A172 (cell line): ENCODE measurements around the gene TENM4. TPM values are rescaled to one million over a fixed set of nuclear protein-coding genes. Genes with fewer than 3 reads are reported as not detected.

Experiments used
- DNase-seq: peaks from one replicate; pipeline ENCODE4 v3.0.0-alpha.2; 2015; ENCODE audit warnings: low spot score
- total RNA-seq: library from RNA; depleted of rRNA; stranded (reverse); fragments of >200 nt; shearing (Covaris generic); gene quantifications from 2 replicates; pipeline ENCODE4 v1.2.3, GENCODE V29; 2014

Gene TENM4
- total RNA-seq, 1 experiment from 2014 or later, result 0.91 TPM

DNA sequence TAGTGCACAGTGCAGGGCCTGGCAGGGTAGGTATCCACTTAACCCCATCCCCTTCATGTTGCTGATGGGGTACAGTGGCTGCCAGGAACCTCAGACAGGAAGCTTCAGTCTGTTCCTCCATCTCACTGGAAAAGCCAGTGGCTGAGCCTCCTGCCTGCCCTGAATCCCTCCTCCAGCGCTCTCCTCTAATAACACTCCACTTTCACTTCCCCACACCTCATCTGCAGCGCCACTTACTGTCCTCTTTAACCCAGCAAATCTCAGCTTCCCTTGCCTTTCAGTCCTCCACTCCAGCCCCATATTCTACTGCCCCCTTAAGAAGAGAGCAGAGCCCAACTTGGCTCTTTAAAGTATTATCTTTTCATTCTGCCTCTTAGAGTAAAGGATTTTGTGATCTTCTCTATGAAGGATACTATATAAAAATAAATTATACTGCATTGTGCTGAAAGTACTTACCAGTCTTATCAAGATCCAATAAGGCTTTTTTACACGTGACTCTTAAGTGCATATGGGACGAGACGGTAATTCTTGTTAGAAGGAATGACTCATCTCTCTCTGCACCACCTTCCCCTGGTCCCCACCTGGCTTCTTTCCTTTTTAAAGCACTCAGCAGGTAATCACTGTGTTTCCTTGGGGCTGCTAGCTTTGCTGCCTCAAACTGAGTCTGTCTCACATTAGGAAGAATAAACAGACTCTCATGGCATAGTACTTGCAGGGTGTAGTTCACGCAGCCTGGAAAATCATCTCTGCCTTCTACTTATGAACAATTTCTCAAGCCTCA is 628.1 kb downstream of the TENM4 start:
- DNase-seq, result no peak

GRCh38 chr11:78810559-78811009 is 630.2 kb downstream of the TENM4 start:
- no peak for DNase-seq

DNA sequence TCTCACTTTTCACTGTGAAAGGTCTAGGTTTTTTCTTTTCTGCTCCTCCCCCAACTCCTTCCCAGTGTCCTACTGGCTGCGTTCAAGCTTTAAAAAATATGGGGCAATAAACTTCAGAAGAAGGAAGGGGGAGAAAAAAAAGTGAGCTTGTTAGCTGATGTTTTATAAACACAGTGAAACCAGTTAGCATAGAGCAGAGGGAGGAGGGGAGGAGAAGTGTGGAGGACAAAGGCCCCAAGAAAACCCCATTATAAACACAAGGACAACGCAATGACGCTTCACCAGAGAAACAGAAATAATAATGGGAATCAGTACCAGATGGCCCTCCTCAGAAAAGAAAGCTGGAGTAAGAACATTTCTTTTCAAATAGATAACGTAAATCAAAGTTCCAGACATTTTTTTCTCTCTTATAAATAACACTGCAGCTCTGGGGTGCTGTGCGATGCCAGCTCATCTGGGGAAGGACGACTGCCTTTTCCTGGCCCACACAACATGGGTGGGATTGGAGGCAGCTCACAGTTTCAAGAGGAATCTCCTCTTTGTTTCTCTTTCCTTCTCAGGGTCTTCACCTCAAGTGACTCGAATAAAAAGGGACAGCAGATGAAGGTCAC is 630.8 kb downstream of the TENM4 start:
- no peak for DNase-seq

DNA sequence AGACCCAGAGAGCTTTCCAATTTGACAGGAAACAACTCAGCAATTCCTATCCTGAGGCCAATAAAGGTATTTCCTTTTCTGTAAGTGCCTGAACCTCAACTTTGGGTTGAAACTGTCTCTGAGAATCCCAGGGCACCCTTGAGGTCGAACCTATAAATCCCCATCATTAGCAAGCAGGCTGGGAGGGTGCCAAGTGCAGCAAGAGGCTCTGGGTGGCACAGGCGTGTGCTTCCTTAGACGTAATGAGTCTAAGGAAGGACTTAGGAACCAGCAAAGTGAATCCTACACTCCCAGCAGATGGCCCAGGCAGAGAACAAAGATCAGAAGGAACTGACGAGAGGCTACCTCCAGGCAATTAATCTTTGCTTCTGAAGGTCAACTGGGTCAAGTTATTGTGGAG is 631.9 kb downstream of the TENM4 start:
- no peak for DNase-seq

GRCh38 chr11:78807351-78807750 is 633.5 kb downstream of the TENM4 start:
- DNase-seq, result no peak

GRCh38 chr11:78806214-78807004 is 634.4 kb downstream of the TENM4 start:
- DNase-seq, result no peak

DNA sequence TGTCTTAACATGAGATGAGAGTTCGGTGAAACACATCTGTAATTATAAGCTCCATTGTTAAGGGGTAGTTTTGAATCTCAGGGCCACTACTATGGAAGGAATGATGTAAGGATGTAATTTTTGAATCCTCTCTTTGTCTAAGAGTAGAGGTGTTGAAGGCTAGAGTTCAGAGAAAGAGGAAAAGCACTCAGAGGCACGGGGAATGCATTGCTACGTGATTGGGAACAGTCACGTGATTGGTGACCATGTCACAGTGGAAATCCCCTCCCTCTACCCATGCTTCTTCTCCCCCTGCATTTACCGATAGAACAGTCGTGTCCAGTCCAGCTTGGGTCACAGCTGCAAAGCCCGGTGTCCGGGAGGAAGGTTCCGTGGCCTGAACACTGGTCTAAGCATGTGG is 635.8 kb downstream of the TENM4 start:
- DNase-seq, result no peak

GRCh38 chr11:78803995-78804394 is 636.8 kb downstream of the TENM4 start:
- DNase-seq, result no peak

DNA sequence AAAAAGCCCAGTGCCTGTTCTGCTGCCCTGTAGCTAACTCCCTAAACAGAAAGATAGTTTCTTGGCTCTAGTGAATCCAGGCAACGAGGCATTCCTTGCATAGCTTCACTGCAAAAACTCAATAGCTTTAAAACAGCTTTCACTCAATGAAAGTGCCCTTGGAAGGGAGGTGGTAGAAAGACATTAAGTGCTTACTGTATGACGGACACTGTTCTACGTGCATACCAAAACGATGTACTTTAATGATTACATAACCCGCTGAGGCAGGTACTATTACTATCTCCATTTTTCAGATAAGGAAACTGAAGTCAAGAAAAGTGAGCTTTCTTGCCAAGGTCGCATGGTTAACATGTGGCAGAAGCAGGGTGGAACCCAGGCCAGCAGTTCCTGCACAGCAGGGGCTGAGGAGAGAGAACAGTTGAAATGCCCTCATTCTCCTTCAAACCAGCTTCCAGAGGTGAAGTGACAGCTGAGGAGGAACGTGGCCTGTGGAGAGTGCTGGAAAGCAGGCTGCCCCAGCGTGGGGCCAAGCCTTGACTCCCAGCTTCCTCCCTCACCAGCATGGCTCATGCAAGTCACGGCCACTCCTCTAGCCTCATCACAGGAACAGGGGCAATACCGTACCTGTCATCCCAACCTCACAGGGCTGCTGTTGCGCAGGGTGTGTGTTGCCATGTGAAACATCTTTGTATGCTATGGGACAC is 638.6 kb downstream of the TENM4 start:
- no peak for DNase-seq

DNA sequence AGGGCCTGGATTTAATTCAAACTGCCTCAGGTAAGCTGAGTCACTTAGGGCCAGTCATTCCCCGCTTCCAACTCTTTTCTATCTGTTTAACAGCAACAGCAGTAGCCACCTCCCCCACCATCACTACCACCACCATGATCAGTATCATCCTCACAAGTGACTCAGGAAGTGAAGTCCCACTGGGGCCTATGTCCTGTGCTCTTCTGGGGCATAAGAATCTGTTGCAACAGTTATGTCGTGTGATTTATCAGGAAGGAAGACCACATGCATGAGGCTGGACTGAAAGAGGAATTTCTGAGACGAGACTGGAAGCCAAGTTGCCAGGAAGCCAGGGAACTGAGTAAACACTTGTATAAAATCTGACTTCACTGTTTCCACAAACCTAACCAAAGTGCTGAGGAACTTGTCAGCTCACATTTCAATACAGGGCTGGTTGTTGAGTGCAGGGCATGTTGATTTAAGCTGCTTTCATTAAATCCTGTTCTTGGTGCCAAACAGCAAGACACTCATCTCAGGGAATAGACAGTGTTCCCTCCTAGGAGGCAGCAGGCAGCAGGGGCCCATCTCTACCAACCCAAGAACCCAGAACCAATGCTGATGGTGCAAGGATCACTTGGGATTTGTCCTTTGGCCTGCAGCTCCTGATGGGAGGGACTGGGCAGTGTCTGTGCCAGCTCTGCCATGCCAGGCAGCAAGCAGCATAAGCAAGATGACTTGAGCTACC is 639.5 kb downstream of the TENM4 start:
- DNase-seq, result no peak

DNA sequence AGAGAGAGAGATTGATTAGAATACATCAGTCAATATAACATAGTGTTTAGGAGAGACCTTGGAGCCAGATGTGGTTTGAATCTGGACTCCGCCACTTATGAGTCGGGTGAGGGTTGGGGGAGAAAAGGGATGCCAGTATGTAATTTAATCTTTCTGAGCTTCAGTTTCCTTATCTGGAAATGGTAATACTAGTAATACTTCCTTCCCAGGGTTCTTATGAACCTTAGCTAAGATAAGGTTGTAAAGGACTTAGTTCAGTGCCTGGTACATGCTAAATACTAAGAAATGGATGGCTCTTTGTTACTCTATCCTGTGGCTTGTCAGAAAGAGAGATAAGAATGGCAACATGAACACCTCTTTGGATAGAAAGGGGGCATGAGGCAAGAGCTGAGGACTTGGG is 640.1 kb downstream of the TENM4 start:
- DNase-seq, result no peak

- DNase-seq, result no peak
Observed at GRCh38 chr11:78800096-78800690, 640.6 kb downstream of the TENM4 start.

- DNase-seq, result peak; percentile 11
Observed at GRCh38 chr11:78798663-78799062, 642.2 kb downstream of the TENM4 start.

DNA sequence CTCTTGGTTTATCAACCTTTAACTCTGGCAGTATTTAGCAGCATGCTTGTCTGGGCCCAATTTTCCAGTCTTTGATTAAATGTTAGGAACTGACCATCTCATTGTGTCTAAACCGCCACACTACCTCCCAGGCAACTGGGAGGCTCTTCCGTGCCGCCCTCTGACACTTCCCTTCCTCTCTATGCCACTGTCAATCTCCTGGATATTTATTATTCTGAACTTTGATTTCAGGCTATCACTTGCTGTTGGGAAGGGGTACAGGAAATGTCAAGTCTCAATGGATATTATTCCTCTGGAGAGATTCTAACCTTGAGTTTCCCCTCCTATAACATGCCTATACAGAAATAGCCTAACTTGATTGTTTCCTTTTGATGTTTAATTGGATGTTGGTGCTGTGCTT is 643.3 kb downstream of the TENM4 start:
- DNase-seq, result no peak

DNA sequence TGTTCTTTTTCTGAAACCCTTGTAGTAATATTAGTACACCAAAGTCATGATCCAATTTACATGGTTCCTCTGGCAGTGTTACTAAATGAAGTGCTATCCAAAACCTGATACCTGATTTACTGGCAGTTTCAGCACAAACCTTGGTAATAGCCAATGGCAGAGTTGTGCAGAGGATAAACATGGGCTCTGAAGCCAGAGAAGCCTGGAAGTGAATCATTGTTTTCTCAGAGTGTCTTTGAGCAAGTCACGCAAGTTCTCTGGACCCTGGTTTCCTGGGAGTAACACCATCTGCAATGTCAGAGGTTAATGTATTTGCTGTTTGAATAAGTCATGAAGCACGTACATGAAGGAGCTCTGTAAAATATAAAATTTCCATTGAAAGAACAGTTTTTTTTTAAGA is 643.9 kb downstream of the TENM4 start:
- no peak for DNase-seq

DNA sequence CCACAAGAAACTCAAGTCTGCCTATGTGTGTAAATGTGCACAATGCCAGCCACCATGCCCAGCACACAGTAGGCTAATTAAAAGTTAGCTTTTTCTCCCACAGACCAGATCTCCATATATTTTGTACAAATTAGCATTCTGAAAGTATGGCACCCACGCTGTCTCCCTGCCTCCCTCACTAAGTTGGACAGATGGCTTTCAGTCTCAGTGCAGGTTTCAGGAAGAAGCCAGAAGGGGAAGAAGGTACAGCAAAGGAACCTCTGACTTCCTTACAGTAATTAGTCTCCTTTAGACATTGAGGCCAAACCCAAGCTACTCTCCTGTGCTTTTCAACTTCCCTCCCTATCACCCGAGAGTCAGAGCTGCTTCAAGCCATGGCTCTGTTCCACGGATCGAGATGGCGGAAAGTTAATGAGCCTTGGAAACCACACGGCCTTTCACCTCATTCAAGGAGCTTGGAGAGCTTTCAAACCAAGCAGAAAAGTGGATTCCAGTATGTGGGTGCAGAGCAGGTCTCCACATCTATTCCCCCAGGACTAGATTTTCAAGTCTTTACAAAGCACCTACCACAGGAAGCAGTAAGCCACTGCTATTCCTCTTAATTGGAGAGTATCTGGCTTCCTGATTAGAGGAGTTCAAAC is 645.1 kb downstream of the TENM4 start:
- no peak for DNase-seq

DNA sequence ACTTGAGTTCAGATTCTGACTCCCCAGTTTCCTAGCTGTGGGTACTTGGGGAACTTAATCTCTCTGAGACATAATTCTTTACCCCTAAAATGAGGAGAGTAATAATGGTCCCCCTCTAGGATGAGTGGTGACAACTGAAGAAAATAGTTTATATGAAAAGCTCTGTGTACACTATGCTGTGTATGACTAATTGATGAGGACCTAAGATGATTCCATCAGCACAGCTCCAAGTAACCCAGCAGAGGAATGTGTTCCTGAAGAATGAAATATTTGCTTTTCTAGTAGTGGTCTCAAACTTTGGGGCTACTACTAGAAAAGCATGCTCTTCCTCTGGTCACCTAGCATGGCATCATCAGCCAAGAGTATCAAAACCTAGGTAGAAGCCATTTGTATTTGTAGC is 648.9 kb downstream of the TENM4 start:
- DNase-seq, result no peak

GRCh38 chr11:78791254-78791653 is 649.6 kb downstream of the TENM4 start:
- no peak for DNase-seq

- DNase-seq, result no peak
Observed at GRCh38 chr11:78790784-78791183, 650.0 kb downstream of the TENM4 start.

- DNase-seq, result no peak
Observed at GRCh38 chr11:78789375-78789774, 651.5 kb downstream of the TENM4 start.

DNA sequence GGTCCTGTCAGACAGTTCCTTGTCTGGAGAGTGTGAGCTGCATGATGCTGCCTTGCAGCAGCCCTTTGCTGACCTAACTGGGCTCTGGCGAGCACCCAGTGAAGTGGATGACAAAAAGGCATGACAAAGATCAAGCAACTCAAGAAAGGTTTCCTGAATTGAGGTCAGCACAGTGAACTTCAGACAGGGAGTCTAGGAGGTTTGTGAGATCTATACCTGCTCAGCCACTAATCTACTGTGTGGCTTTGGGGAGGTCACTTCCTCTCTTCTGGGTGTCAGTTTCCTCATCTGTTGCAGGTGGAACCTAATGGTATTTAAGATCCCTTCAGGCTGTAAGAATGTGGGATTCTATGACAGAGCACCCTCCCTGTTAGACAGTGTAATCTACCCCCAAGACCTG is 652.3 kb downstream of the TENM4 start:
- no peak for DNase-seq
